ENCODE data around the gene SNCA. TPM values are rescaled to one million over a fixed set of nuclear protein-coding genes. Genes with fewer than 3 reads are reported as not detected.

SNCA gene
- total RNA-seq, 1 donor from 2014 or later: 7.0 TPM

- H3K9me3 ChIP-seq (replicated peaks): no peaks in the 10 kb centered on the region
- intact Hi-C loops (cut with micrococcal nuclease): no loop called here
- no peak overlapping the region for H3K27ac ChIP-seq (replicated peaks)
- no peaks in the 10 kb centered on the region for H3K36me3 ChIP-seq
- DNase-seq: no peak
- H3K27me3 ChIP-seq (ENCODE audit: low read depth): no peaks in the 10 kb centered on the region
- TF ChIP-seq, protein P1, sequence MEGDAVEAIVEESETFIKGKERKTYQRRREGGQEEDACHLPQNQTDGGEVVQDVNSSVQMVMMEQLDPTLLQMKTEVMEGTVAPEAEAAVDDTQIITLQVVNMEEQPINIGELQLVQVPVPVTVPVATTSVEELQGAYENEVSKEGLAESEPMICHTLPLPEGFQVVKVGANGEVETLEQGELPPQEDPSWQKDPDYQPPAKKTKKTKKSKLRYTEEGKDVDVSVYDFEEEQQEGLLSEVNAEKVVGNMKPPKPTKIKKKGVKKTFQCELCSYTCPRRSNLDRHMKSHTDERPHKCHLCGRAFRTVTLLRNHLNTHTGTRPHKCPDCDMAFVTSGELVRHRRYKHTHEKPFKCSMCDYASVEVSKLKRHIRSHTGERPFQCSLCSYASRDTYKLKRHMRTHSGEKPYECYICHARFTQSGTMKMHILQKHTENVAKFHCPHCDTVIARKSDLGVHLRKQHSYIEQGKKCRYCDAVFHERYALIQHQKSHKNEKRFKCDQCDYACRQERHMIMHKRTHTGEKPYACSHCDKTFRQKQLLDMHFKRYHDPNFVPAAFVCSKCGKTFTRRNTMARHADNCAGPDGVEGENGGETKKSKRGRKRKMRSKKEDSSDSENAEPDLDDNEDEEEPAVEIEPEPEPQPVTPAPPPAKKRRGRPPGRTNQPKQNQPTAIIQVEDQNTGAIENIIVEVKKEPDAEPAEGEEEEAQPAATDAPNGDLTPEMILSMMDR (IDR thresholded peaks at IDR 0.05; ENCODE audit: borderline replicate concordance): no peak
- H3K4me3 ChIP-seq: no peak overlapping the region
- no peaks in the 10 kb centered on the region for H3K4me1 ChIP-seq
Observed at GRCh38 chr4:89724716-89725115, 112.2 kb downstream of the SNCA start.

- DNase-seq: no peak
- intact Hi-C loops (cut with micrococcal nuclease): no loop called here
- no peaks in the 10 kb centered on the region for H3K27me3 ChIP-seq (ENCODE audit: low read depth)
Observed at GRCh38 chr4:89723096-89723495, 113.9 kb downstream of the SNCA start.

GRCh38 chr4:89722517-89722916 lies 114.4 kb downstream of the SNCA start:
- no peak overlapping the region for H3K4me3 ChIP-seq
- intact Hi-C loops (cut with micrococcal nuclease): no loop called here

More at GRCh38 chr4:89723096-89723495, 113.9 kb downstream of the SNCA start:
- TF ChIP-seq, protein P1 (IDR thresholded peaks at IDR 0.05; ENCODE audit: borderline replicate concordance): no peak
- no peaks in the 10 kb centered on the region for H3K4me1 ChIP-seq
- no peaks in the 10 kb centered on the region for H3K36me3 ChIP-seq
- H3K27ac ChIP-seq (replicated peaks): no peak overlapping the region
- no peaks in the 10 kb centered on the region for H3K9me3 ChIP-seq (replicated peaks)
- no peak overlapping the region for H3K4me3 ChIP-seq

DNA sequence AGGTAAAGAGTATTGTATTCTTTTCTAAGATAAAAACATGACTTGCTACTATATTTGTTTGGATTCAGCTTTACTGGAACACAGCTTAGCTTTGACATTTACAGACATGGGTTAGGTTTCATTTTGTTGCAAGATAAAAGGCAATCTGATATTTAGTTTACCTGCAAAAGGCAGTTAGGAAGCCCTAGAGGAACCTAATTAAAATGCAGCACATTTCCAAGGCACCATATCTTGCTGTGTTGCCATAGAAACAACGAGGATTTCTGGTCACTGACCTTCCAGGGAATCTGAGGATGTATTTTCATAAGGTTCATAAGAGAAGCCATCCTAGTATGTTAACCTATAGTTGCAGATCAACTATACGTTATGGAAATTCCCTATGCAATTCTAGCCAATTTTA lies 116.0 kb downstream of the SNCA start:
- no peaks in the 10 kb centered on the region for H3K27me3 ChIP-seq (ENCODE audit: low read depth)
- no peak for DNase-seq
- no peaks in the 10 kb centered on the region for H3K4me1 ChIP-seq
- H3K27ac ChIP-seq (replicated peaks): no peak overlapping the region
- H3K36me3 ChIP-seq: no peaks in the 10 kb centered on the region
- intact Hi-C loops (cut with micrococcal nuclease): no loop called here
- TF ChIP-seq, protein P1 (IDR thresholded peaks at IDR 0.05; ENCODE audit: borderline replicate concordance): no peak
- no peaks in the 10 kb centered on the region for H3K9me3 ChIP-seq (replicated peaks)
- no peak overlapping the region for H3K4me3 ChIP-seq

More at GRCh38 chr4:89722517-89722916, 114.4 kb downstream of the SNCA start:
- H3K27me3 ChIP-seq (ENCODE audit: low read depth): no peaks in the 10 kb centered on the region
- TF ChIP-seq, protein P1 (IDR thresholded peaks at IDR 0.05; ENCODE audit: borderline replicate concordance): no peak
- H3K4me1 ChIP-seq: no peaks in the 10 kb centered on the region
- no peaks in the 10 kb centered on the region for H3K36me3 ChIP-seq
- H3K9me3 ChIP-seq (replicated peaks): no peaks in the 10 kb centered on the region
- no peak overlapping the region for H3K27ac ChIP-seq (replicated peaks)
- DNase-seq: no peak

GRCh38 chr4:89719536-89720090 lies 117.3 kb downstream of the SNCA start:
- Histone ChIP-seq H3K4me3 (no peak overlapping the region), H3K36me3 (no peaks in the 10 kb centered on the region), H3K27ac (replicated peaks) (no peak overlapping the region), H3K9me3 (replicated peaks) (no peaks in the 10 kb centered on the region), H3K27me3 (ENCODE audit: low read depth) (no peaks in the 10 kb centered on the region), H3K4me1 (no peaks in the 10 kb centered on the region)
- TF ChIP-seq, protein P1 (IDR thresholded peaks at IDR 0.05; ENCODE audit: borderline replicate concordance): no peak
- no peak for DNase-seq
- intact Hi-C loops (cut with micrococcal nuclease): no loop called here
